HepG2 (cell line): ENCODE results near the gene POMGNT2. TPM values are rescaled to one million over a fixed set of nuclear protein-coding genes. Genes with fewer than 3 reads are reported as not detected.

Source experiments
- ATAC-seq: fragments of 200-7000 bp; cut with Tn5 transposase; 3 replicates; pipeline ENCODE4 v1.9.1; 2020; ENCODE audit warnings: mild to moderate bottlenecking, moderate library complexity
- BruUV-seq: library from RNA; stranded (reverse); fragments of 400-500 nt; replicated peaks from 2 replicates; lab custom pipeline; 2021; lab: Mats Ljungman, UMichigan
- CTCF ChIA-PET: fragments of 300-600 bp; formaldehyde crosslinking; extraction: SDS; loops from one replicate; lab custom pipeline; 2021; ENCODE audit warnings: low total read pairs, inconsistent platforms, low intra/inter-chr PET ratio; lab: Yijun Ruan, JAX
- POLR2A ChIA-PET: fragments of 350-600 bp; sonication (Branson Sonifier 250); formaldehyde crosslinking; loops from one replicate; lab custom pipeline; 2020; ENCODE audit warnings: antibody characterized with exemption, inconsistent platforms; lab: Yijun Ruan, JAX
- DNase-seq: peaks from one replicate; pipeline ENCODE4 v3.0.0-alpha.2; 2015; ENCODE audit warnings: low spot score
- FAIRE-seq: peaks from 3 replicates; lab custom pipeline; 2011; peaks lifted over from hg19 to GRCh38; lab: Jason Lieb, UNC
- H2AFZ ChIP-seq: one replicate; pipeline ENCODE4 v1.6.1; 2011; ENCODE audit warnings: low read length, inconsistent platforms
- H3K27ac ChIP-seq: fragments of 300-600 bp; 3 replicates; pipeline ENCODE4 v1.8.0; 2011; ENCODE audit warnings: mixed run types, mild to moderate bottlenecking, mixed read lengths, low read length, inconsistent platforms; ENCODE audit not compliant: insufficient read depth; ENCODE audit errors: extremely low read length
- H3K27me3 ChIP-seq, 2 experiments: fragments of 200-600 bp in 1 of 2; 2 replicates in 1 of 2; 3 replicates in 1 of 2; pipeline versions ENCODE4 v1.6.0 to v1.8.0; 2011; ENCODE audit warnings: low read length in 2 of 2, mild to moderate bottlenecking in 2 of 2, moderate library complexity in 2 of 2, inconsistent platforms in 1 of 2; ENCODE audit not compliant: insufficient read depth in 2 of 2, control insufficient read depth in 1 of 2
- H3K36me3 ChIP-seq, 2 experiments: fragments of 200-600 bp in 1 of 2; replicated peaks in 1 of 2; 2 replicates in 1 of 2; 3 replicates in 1 of 2; pipeline versions ENCODE4 v1.5.1 to v1.8.0; 2011; ENCODE audit warnings: low read length in 2 of 2, inconsistent platforms in 1 of 2; ENCODE audit not compliant: insufficient read depth in 2 of 2, control insufficient read depth in 1 of 2
- H3K4me1 ChIP-seq: 2 replicates; pipeline ENCODE4 v1.5.1; 2012; ENCODE audit warnings: low read length, inconsistent platforms; ENCODE audit not compliant: insufficient read depth
- H3K4me2 ChIP-seq: 2 replicates; pipeline ENCODE4 v1.6.0; 2011; ENCODE audit warnings: low read depth, low read length, inconsistent platforms
- H3K4me3 ChIP-seq, 3 experiments: fragments of 200-600 bp in 1 of 3; sonication (generic), shearing (Covaris generic) in 1 of 3; replicated peaks in 1 of 3; 2 replicates each; pipeline ENCODE4 v1.5.1; 2011 to 2016; ENCODE audit warnings: low read length in 3 of 3, inconsistent platforms in 2 of 3, low read depth in 2 of 3, mild to moderate bottlenecking in 2 of 3, control low read depth in 1 of 3, mixed read lengths in 1 of 3; ENCODE audit not compliant: insufficient read depth in 1 of 3
- H3K79me2 ChIP-seq: one replicate; pipeline ENCODE4 v1.6.1; 2011; ENCODE audit warnings: low read length, inconsistent platforms; ENCODE audit not compliant: insufficient read depth
- H3K9ac ChIP-seq: 2 replicates; pipeline ENCODE4 v1.6.0; 2011; ENCODE audit warnings: mild to moderate bottlenecking, low read depth, low read length, inconsistent platforms; ENCODE audit not compliant: insufficient read depth
- H3K9me3 ChIP-seq: 2 replicates; pipeline ENCODE4 v1.5.1; 2012; ENCODE audit warnings: mild to moderate bottlenecking, low read length
- H4K20me1 ChIP-seq: 2 replicates; pipeline ENCODE4 v1.6.0; 2011; ENCODE audit warnings: inconsistent platforms, mild to moderate bottlenecking, low read length, moderate library complexity; ENCODE audit not compliant: insufficient read depth
- AHDC1 ChIP-seq: sonication (generic); formaldehyde crosslinking; IDR thresholded peaks from 2 replicates; pipeline ENCODE4 v1.5.1; 2020; ENCODE audit warnings: mild to moderate bottlenecking, missing genetic modification reagents, borderline replicate concordance
- ELF3 ChIP-seq: IDR thresholded peaks from 2 replicates; pipeline ENCODE4 v1.6.1; 2016; ENCODE audit warnings: missing genetic modification reagents, missing compliant biosample characterization
- FOXP4 ChIP-seq: sonication (generic); formaldehyde crosslinking; IDR thresholded peaks from 2 replicates; pipeline ENCODE4 v1.4.0; 2020; ENCODE audit warnings: missing genetic modification reagents
- GATAD2A ChIP-seq: IDR thresholded peaks from 2 replicates; pipeline ENCODE4 v1.6.1; 2016
- HMG20A ChIP-seq: IDR thresholded peaks from 2 replicates; pipeline ENCODE4 v1.6.1; 2016; ENCODE audit warnings: borderline replicate concordance
- NFIC ChIP-seq: IDR thresholded peaks from 2 replicates; pipeline ENCODE4 v1.6.1; 2012; ENCODE audit warnings: mild to moderate bottlenecking, low read length, inconsistent platforms
- NKX3-1 ChIP-seq: sonication (generic); formaldehyde crosslinking; IDR thresholded peaks from 2 replicates; pipeline ENCODE4 v1.5.0; 2020; ENCODE audit warnings: missing genetic modification reagents
- PAXIP1 ChIP-seq: sonication (generic); formaldehyde crosslinking; conservative IDR thresholded peaks from 2 replicates; pipeline ENCODE4 v1.4.0; 2020; ENCODE audit warnings: mild to moderate bottlenecking, missing genetic modification reagents, moderate library complexity
- POGK ChIP-seq: sonication (generic); formaldehyde crosslinking; conservative IDR thresholded peaks from 2 replicates; pipeline ENCODE4 v1.8.0; 2022; ENCODE audit warnings: mild to moderate bottlenecking, moderate library complexity, missing genetic modification reagents
- SOX5 ChIP-seq: IDR thresholded peaks from 2 replicates; pipeline ENCODE4 v1.6.1; 2016; ENCODE audit warnings: borderline replicate concordance
- SOX6 ChIP-seq, 2 experiments: fragments of 450-650 bp in 1 of 2; sonication (generic) in 1 of 2; formaldehyde crosslinking in 1 of 2; IDR thresholded peaks; 2 replicates each; pipeline versions ENCODE4 v1.4.0 to v1.6.1; 2017 to 2020; ENCODE audit warnings: antibody characterized with exemption in 1 of 2, mild to moderate bottlenecking in 1 of 2, missing genetic modification reagents in 1 of 2
- in situ Hi-C: cut with HindIII; loops from 2 replicates; pipeline ENCODE4 v1.10.0; 2017; ENCODE audit warnings: low pct_unique_long_range_greater_than_20kb; ENCODE audit not compliant: extremely low pct_ligation_motif_present
- intact Hi-C: fragments of 100-400 bp; cut with micrococcal nuclease; formaldehyde crosslinking; loops from one replicate; pipeline ENCODE4 v1.10.0; 2022; ENCODE audit not compliant: unreplicated experiment
- polyA plus RNA-seq, 8 experiments: library from polyadenylated mRNA; depleted of rRNA in 3 of 8; stranded (reverse) in 7 of 8; unstranded in 1 of 8; fragments of >200 nt; fragmentation: Illumina TruSeq in 4 of 8; extraction: Trizol in 4 of 8; gene quantifications; 2 replicates each; pipeline versions ENCODE4 v1.2.1 to v1.2.3, GENCODE V29; 2011 to 2016; ENCODE audit warnings: low read depth in 4 of 8, missing spikeins in 1 of 8, mixed read lengths in 1 of 8; ENCODE audit not compliant: insufficient read depth in 1 of 8
- total RNA-seq, 5 experiments: library from RNA; depleted of rRNA; stranded (reverse); fragments of >200 nt; fragmentation: Illumina TruSeq; extraction: Trizol; gene quantifications; 2 replicates each; pipeline ENCODE4 v1.2.3, GENCODE V29; 2016; ENCODE audit warnings: low read depth in 1 of 5

Gene POMGNT2
- total and polyA plus RNA-seq, 2 of the 13 experiments (the other 11 are each of a cell fraction or from before 2014, with no cell fraction given), result 10.5 to 12.4 TPM

DNA sequence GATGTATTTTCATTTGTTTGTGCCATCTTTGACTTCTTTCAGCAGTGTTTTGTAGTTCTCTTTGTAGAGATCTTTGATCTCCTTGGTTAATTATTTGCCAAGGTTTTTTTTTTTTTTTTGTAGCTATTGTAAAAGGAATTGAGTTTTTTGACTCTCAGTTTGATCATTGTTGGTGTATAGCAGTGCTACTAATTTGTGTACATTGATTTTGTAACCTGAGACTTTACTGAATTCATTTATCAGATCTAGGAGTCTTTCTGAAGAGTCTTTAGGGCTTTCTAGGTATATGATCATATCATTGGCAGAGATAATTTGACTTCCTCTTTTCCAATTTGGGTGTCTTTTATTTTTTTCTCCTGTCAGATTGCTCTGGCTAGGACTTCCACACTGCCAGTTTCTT lies 42.2 kb upstream of the POMGNT2 start:
- DNase-seq (peak; percentile 59), FAIRE-seq (peak; percentile 70), ATAC-seq (peak; percentile 65)
- ChIA-PET POLR2A (no interaction called here), CTCF (no interaction called here)
- intact Hi-C loops, result no loop called here
- H3K36me3 ChIP-seq, result no peaks in the 10 kb centered on the region
- no peak overlapping the region for H3K9ac ChIP-seq
- H3K4me2 ChIP-seq, result peak overlapping the region; percentile 38
- H3K27me3 ChIP-seq, result peaks cover 0 to 10% of the 10 kb centered on the region in 2 experiments; a peak in 2 of 5 replicates
- H4K20me1 ChIP-seq, result no peaks in the 10 kb centered on the region
- BruUV-seq, result no TSS peak
- H3K4me3 ChIP-seq, result no peak overlapping the region; a peak in 1 of 6 replicates
- H3K4me1 ChIP-seq, result peaks cover 24% of the 10 kb centered on the region
- no peak overlapping the region for H2AFZ ChIP-seq
- no peaks in the 10 kb centered on the region for H3K79me2 ChIP-seq
- H3K27ac ChIP-seq, result no peak overlapping the region
- in situ Hi-C loops, result no loop called here
- H3K9me3 ChIP-seq, result no peaks in the 10 kb centered on the region
- TF ChIP-seq AHDC1 (CRISPR knock-in tag) (0 out of 2 replicates have a peak, but pooled peaks have one; percentile 18), PAXIP1 (CRISPR knock-in tag) (peak; percentile 50; the same call in 1 of the 2 replicates), FOXP4 (CRISPR knock-in tag) (0 out of 2 replicates have a peak, but pooled peaks have one; percentile 9), GATAD2A (CRISPR knock-in tag) (peak; percentile 52; the same call in 1 of the 2 replicates), SOX5 (CRISPR knock-in tag) (peak; percentile 72; the same call in 1 of the 2 replicates), HMG20A (CRISPR knock-in tag) (peak; percentile 13; the same call in 1 of the 2 replicates), POGK (CRISPR knock-in tag) (no peak), NFIC (0 out of 2 replicates have a peak, but pooled peaks have one; percentile 15), ELF3 (CRISPR knock-in tag) (no peak), NKX3-1 (CRISPR knock-in tag) (no peak), SOX6 (IDR thresholded peaks at IDR 0.05) (no peak), SOX6 (CRISPR knock-in tag; IDR thresholded peaks at IDR 0.05) (peak; percentile 55; the same call in 1 of the 2 replicates)
